Measurements from ENCODE around the gene PGGT1B. TPM values are rescaled to one million over a fixed set of nuclear protein-coding genes. Genes with fewer than 3 reads are reported as not detected.

Gene PGGT1B
- total and polyA plus RNA-seq, 9 of the 15 experiments (the other 6 are each of a cell fraction or from before 2014, with no cell fraction given): 5.3 to 33.7 (median 19.8) TPM

GRCh38 chr5:115262321-115263077 is at the start of gene PGGT1B (continued):
- TF ChIP-seq, protein P1, sequence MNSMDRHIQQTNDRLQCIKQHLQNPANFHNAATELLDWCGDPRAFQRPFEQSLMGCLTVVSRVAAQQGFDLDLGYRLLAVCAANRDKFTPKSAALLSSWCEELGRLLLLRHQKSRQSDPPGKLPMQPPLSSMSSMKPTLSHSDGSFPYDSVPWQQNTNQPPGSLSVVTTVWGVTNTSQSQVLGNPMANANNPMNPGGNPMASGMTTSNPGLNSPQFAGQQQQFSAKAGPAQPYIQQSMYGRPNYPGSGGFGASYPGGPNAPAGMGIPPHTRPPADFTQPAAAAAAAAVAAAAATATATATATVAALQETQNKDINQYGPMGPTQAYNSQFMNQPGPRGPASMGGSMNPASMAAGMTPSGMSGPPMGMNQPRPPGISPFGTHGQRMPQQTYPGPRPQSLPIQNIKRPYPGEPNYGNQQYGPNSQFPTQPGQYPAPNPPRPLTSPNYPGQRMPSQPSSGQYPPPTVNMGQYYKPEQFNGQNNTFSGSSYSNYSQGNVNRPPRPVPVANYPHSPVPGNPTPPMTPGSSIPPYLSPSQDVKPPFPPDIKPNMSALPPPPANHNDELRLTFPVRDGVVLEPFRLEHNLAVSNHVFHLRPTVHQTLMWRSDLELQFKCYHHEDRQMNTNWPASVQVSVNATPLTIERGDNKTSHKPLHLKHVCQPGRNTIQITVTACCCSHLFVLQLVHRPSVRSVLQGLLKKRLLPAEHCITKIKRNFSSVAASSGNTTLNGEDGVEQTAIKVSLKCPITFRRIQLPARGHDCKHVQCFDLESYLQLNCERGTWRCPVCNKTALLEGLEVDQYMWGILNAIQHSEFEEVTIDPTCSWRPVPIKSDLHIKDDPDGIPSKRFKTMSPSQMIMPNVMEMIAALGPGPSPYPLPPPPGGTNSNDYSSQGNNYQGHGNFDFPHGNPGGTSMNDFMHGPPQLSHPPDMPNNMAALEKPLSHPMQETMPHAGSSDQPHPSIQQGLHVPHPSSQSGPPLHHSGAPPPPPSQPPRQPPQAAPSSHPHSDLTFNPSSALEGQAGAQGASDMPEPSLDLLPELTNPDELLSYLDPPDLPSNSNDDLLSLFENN (IDR thresholded peaks at IDR 0.05; ENCODE audit: low read depth in 2 of 2, low read length in 2 of 2): no peak
- TF ChIP-seq, protein P2, sequence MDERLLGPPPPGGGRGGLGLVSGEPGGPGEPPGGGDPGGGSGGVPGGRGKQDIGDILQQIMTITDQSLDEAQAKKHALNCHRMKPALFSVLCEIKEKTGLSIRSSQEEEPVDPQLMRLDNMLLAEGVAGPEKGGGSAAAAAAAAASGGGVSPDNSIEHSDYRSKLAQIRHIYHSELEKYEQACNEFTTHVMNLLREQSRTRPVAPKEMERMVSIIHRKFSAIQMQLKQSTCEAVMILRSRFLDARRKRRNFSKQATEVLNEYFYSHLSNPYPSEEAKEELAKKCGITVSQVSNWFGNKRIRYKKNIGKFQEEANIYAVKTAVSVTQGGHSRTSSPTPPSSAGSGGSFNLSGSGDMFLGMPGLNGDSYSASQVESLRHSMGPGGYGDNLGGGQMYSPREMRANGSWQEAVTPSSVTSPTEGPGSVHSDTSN (CRISPR knock-in tag; IDR thresholded peaks at IDR 0.05; ENCODE audit: low read depth): no peak
- TF ChIP-seq, protein P2 (tag; conservative IDR thresholded peaks at IDR 0.05; ENCODE audit: low read depth): no peak
- TF ChIP-seq ILF3 (IDR thresholded peaks at IDR 0.05; ENCODE audit: borderline replicate concordance) (no peak), ZNF217 (CRISPR knock-in tag; IDR thresholded peaks at IDR 0.05) (no peak), ERF (CRISPR knock-in tag; IDR thresholded peaks at IDR 0.05) (peak; percentile 84; the same call in 1 of the 2 replicates), MTF1 (CRISPR knock-in tag; IDR thresholded peaks at IDR 0.05; ENCODE audit: borderline replicate concordance) (no peak), ETS2 (tag; IDR thresholded peaks at IDR 0.05; ENCODE audit: borderline replicate concordance, poor library complexity, severe bottlenecking) (no peak), HNRNPLL (IDR thresholded peaks at IDR 0.05; ENCODE audit: low read depth, low read length, poor library complexity, severe bottlenecking) (peak; percentile 68), ZNF282 (CRISPR knock-in tag; IDR thresholded peaks at IDR 0.05) (no peak), ZNF24 (IDR thresholded peaks at IDR 0.05) (no peak), NELFE (IDR thresholded peaks at IDR 0.05; ENCODE audit: insufficient read depth, insufficient read length) (no peak), DACH1 (IDR thresholded peaks at IDR 0.05; ENCODE audit: partially characterized antibody) (no peak), ZKSCAN8 (CRISPR knock-in tag; IDR thresholded peaks at IDR 0.05) (no peak; the same call in 1 of the 2 replicates), CTBP1 (IDR thresholded peaks at IDR 0.05; ENCODE audit: borderline replicate concordance) (peak; percentile 68; the same call in 1 of the 2 replicates), RFX7 (CRISPR knock-in tag; IDR thresholded peaks at IDR 0.05) (no peak), ARID1B (IDR thresholded peaks at IDR 0.05) (0 out of 2 replicates have a peak, but pooled peaks have one; percentile 9)
- TF ChIP-seq, protein P3, sequence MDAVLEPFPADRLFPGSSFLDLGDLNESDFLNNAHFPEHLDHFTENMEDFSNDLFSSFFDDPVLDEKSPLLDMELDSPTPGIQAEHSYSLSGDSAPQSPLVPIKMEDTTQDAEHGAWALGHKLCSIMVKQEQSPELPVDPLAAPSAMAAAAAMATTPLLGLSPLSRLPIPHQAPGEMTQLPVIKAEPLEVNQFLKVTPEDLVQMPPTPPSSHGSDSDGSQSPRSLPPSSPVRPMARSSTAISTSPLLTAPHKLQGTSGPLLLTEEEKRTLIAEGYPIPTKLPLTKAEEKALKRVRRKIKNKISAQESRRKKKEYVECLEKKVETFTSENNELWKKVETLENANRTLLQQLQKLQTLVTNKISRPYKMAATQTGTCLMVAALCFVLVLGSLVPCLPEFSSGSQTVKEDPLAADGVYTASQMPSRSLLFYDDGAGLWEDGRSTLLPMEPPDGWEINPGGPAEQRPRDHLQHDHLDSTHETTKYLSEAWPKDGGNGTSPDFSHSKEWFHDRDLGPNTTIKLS (IDR thresholded peaks at IDR 0.05; ENCODE audit: borderline replicate concordance, low read depth): peak; percentile 66; the same call in 1 of the 2 replicates
- TF ChIP-seq, protein P4, sequence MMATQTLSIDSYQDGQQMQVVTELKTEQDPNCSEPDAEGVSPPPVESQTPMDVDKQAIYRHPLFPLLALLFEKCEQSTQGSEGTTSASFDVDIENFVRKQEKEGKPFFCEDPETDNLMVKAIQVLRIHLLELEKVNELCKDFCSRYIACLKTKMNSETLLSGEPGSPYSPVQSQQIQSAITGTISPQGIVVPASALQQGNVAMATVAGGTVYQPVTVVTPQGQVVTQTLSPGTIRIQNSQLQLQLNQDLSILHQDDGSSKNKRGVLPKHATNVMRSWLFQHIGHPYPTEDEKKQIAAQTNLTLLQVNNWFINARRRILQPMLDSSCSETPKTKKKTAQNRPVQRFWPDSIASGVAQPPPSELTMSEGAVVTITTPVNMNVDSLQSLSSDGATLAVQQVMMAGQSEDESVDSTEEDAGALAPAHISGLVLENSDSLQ (IDR thresholded peaks at IDR 0.05): peak; percentile 60; the same call in 1 of the 2 replicates
